HepG2 (cell line): ENCODE results near the gene SPSB2. TPM values are rescaled to one million over a fixed set of nuclear protein-coding genes. Genes with fewer than 3 reads are reported as not detected.

ENCODE experiments used
- ATF2 ChIP-seq: sonication (generic); formaldehyde crosslinking; IDR thresholded peaks from 2 replicates; pipeline ENCODE4 v1.4.0; 2020; ENCODE audit warnings: missing genetic modification reagents
- CREBL2 ChIP-seq: sonication (generic); formaldehyde crosslinking; IDR thresholded peaks from 2 replicates; pipeline ENCODE4 v1.8.1; 2023; ENCODE audit warnings: missing genetic modification reagents, mild to moderate bottlenecking, borderline replicate concordance
- GLI4 ChIP-seq: sonication (generic); formaldehyde crosslinking; IDR thresholded peaks from 2 replicates; pipeline ENCODE4 v1.5.1; 2020; ENCODE audit warnings: missing genetic modification reagents, mild to moderate bottlenecking, moderate library complexity, borderline replicate concordance
- IRF1 ChIP-seq: sonication (generic); formaldehyde crosslinking; IDR thresholded peaks from 2 replicates; pipeline ENCODE4 v1.4.0; 2020; ENCODE audit warnings: low read depth, mild to moderate bottlenecking, missing genetic modification reagents
- MXD1 ChIP-seq: sonication (generic); formaldehyde crosslinking; IDR thresholded peaks from 2 replicates; pipeline ENCODE4 v1.4.0; 2020; ENCODE audit warnings: mild to moderate bottlenecking, missing genetic modification reagents
- NCOA2 ChIP-seq: sonication (generic); formaldehyde crosslinking; IDR thresholded peaks from 2 replicates; pipeline ENCODE4 v1.8.0; 2022; ENCODE audit warnings: inconsistent platforms
- NR2F2 ChIP-seq: IDR thresholded peaks from 2 replicates; pipeline ENCODE4 v1.6.1; 2012; ENCODE audit warnings: low read depth, inconsistent platforms, borderline replicate concordance
- ONECUT2 ChIP-seq: sonication (generic); formaldehyde crosslinking; IDR thresholded peaks from 2 replicates; pipeline ENCODE4 v1.4.0; 2020; ENCODE audit warnings: missing genetic modification reagents
- RBM39 ChIP-seq: fragments of 200-400 bp; formaldehyde crosslinking; IDR thresholded peaks from one replicate; pipeline ENCODE4 v1.6.1; 2018; ENCODE audit warnings: antibody characterized with exemption, mild to moderate bottlenecking, low read depth, low read length; ENCODE audit not compliant: poor library complexity, severe bottlenecking
- SRSF4 ChIP-seq: fragments of 200-400 bp; formaldehyde crosslinking; IDR thresholded peaks from one replicate; pipeline ENCODE4 v1.6.1; 2018; ENCODE audit warnings: mild to moderate bottlenecking, low read depth, low read length, moderate library complexity; ENCODE audit not compliant: poor library complexity, severe bottlenecking
- TBX2 ChIP-seq: sonication (generic); formaldehyde crosslinking; IDR thresholded peaks from 2 replicates; pipeline ENCODE4 v1.5.0; 2020; ENCODE audit warnings: missing genetic modification reagents, mild to moderate bottlenecking, borderline replicate concordance
- ZEB1 ChIP-seq: IDR thresholded peaks from 2 replicates; pipeline ENCODE4 v1.6.1; 2012; ENCODE audit warnings: mild to moderate bottlenecking, low read depth, inconsistent platforms; ENCODE audit not compliant: insufficient replicate concordance
- ZFP90 ChIP-seq: sonication (generic); formaldehyde crosslinking; IDR thresholded peaks from 2 replicates; pipeline ENCODE4 v1.8.0; 2022; ENCODE audit warnings: missing genetic modification reagents, mild to moderate bottlenecking, inconsistent platforms, borderline replicate concordance
- ZFP91 ChIP-seq: sonication (generic); formaldehyde crosslinking; IDR thresholded peaks from 2 replicates; pipeline ENCODE4 v1.9.0; 2022; ENCODE audit warnings: missing genetic modification reagents, mild to moderate bottlenecking, borderline replicate concordance
- ZFYVE20 ChIP-seq: sonication (generic); formaldehyde crosslinking; IDR thresholded peaks from 2 replicates; pipeline ENCODE4 v1.8.0; 2023; ENCODE audit warnings: low read depth, mild to moderate bottlenecking, moderate library complexity, missing genetic modification reagents, borderline replicate concordance
- ZNF138 ChIP-seq: sonication (generic); formaldehyde crosslinking; IDR thresholded peaks from 2 replicates; pipeline ENCODE4 v1.5.0; 2020; ENCODE audit warnings: mild to moderate bottlenecking, low read depth, missing genetic modification reagents
- ZNF225 ChIP-seq: sonication (generic); formaldehyde crosslinking; IDR thresholded peaks from 2 replicates; pipeline ENCODE4 v1.4.0; 2020; ENCODE audit warnings: mild to moderate bottlenecking, missing genetic modification reagents
- ZNF687 ChIP-seq: sonication (generic); formaldehyde crosslinking; IDR thresholded peaks from 2 replicates; pipeline ENCODE4 v1.5.1; 2020; ENCODE audit warnings: mild to moderate bottlenecking, missing genetic modification reagents, moderate library complexity
- ZNF772 ChIP-seq: sonication (generic); formaldehyde crosslinking; IDR thresholded peaks from 2 replicates; pipeline ENCODE4 v1.5.0; 2020; ENCODE audit warnings: mild to moderate bottlenecking, missing genetic modification reagents
- ZNF883 ChIP-seq: sonication (generic); formaldehyde crosslinking; IDR thresholded peaks from 2 replicates; pipeline ENCODE4 v1.5.1; 2020; ENCODE audit warnings: mild to moderate bottlenecking, missing genetic modification reagents; ENCODE audit errors: not compliant biosample characterization
- polyA plus RNA-seq, 8 experiments: library from polyadenylated mRNA; depleted of rRNA in 3 of 8; stranded (reverse) in 7 of 8; unstranded in 1 of 8; fragments of >200 nt; fragmentation: Illumina TruSeq in 4 of 8; extraction: Trizol in 4 of 8; gene quantifications; 2 replicates each; pipeline versions ENCODE4 v1.2.1 to v1.2.3, GENCODE V29; 2011 to 2016; ENCODE audit warnings: low read depth in 4 of 8, missing spikeins in 1 of 8, mixed read lengths in 1 of 8; ENCODE audit not compliant: insufficient read depth in 1 of 8
- total RNA-seq, 5 experiments: library from RNA; depleted of rRNA; stranded (reverse); fragments of >200 nt; fragmentation: Illumina TruSeq; extraction: Trizol; gene quantifications; 2 replicates each; pipeline ENCODE4 v1.2.3, GENCODE V29; 2016; ENCODE audit warnings: low read depth in 1 of 5

SPSB2 gene
- total and polyA plus RNA-seq, 2 of the 13 experiments (the other 11 are each of a cell fraction or from before 2014, with no cell fraction given): 2.0 to 6.2 TPM

GRCh38 chr12:6850796-6851152, 22.3 kb downstream of the SPSB2 start (continued):
- no peak for TF ChIP-seq ONECUT2 (CRISPR knock-in tag)
- TF ChIP-seq CREBL2 (CRISPR knock-in tag): 0 out of 2 replicates have a peak, but pooled peaks have one; percentile 55
- TF ChIP-seq NR2F2: no peak
- no peak for TF ChIP-seq ZFP90 (CRISPR knock-in tag)
- no peak for TF ChIP-seq ZFYVE20
- no peak for TF ChIP-seq NCOA2 (CRISPR knock-in tag)
- 0 out of 2 replicates have a peak, but pooled peaks have one; percentile 24 for TF ChIP-seq ZFP91 (CRISPR knock-in tag)
- TF ChIP-seq GLI4 (CRISPR knock-in tag): 0 out of 2 replicates have a peak, but pooled peaks have one; percentile 12
- no peak for TF ChIP-seq SRSF4
- TF ChIP-seq ZNF225 (CRISPR knock-in tag): 0 out of 2 replicates have a peak, but pooled peaks have one; percentile 11
- TF ChIP-seq ZNF138: 0 out of 2 replicates have a peak, but pooled peaks have one; percentile 40
- no peak for TF ChIP-seq IRF1 (CRISPR knock-in tag)
- TF ChIP-seq TBX2 (CRISPR knock-in tag): peak; percentile 1; the same call in 1 of the 2 replicates
- TF ChIP-seq ZNF687: peak; percentile 33
- TF ChIP-seq ZEB1: peak; percentile 30
- no peak for TF ChIP-seq RBM39
- TF ChIP-seq MXD1 (CRISPR knock-in tag): peak; percentile 16; the same call in 1 of the 2 replicates
- TF ChIP-seq ZNF883 (CRISPR knock-in tag): peak; percentile 18
- TF ChIP-seq ZNF772 (CRISPR knock-in tag): 0 out of 2 replicates have a peak, but pooled peaks have one; percentile 31
- TF ChIP-seq ATF2 (CRISPR knock-in tag): no peak
